Upper lobe of left lung (tissue), 6 donors: Measurements from ENCODE around the gene KLHDC3. TPM values are rescaled to one million over a fixed set of nuclear protein-coding genes. Genes with fewer than 3 reads are reported as not detected.

Experiments used
- ATAC-seq, 2 donors: fragments of 200-7000 bp; cut with Tn5 transposase; one replicate each; pipeline ENCODE4 v1.9.1; 2022; ENCODE audit warnings: mild to moderate bottlenecking in 2 of 2, moderate library complexity in 2 of 2; ENCODE audit not compliant: low FRiP score in 2 of 2
- DNase-seq, 2 donors: peaks; one replicate each; pipeline ENCODE4 v3.0.0-alpha.2; 2019 to 2020
- H3K27ac ChIP-seq, 4 donors: fragments of 200-600 bp; sonication (generic); one replicate each; pipeline ENCODE4 v1.5.1; 2016 to 2019
- H3K27me3 ChIP-seq, 4 donors: fragments of 200-600 bp; sonication (generic); one replicate each; pipeline ENCODE4 v1.5.1; 2017 to 2019
- H3K36me3 ChIP-seq, 4 donors: fragments of 200-600 bp; sonication (generic); one replicate each; pipeline ENCODE4 v1.5.1; 2016 to 2019
- H3K4me1 ChIP-seq, 4 donors: fragments of 200-600 bp; sonication (generic); one replicate each; pipeline ENCODE4 v1.5.1; 2018 to 2019
- H3K4me3 ChIP-seq, 4 donors: fragments of 200-600 bp; sonication (generic); one replicate each; pipeline ENCODE4 v1.5.1; 2017 to 2019; ENCODE audit warnings: mild to moderate bottlenecking in 2 of 4, moderate library complexity in 1 of 4
- H3K9me3 ChIP-seq, 4 donors: fragments of 200-600 bp; sonication (generic); one replicate each; pipeline ENCODE4 v1.5.1; 2018 to 2019
- EP300 ChIP-seq, 4 donors: sonication (generic); formaldehyde crosslinking; IDR thresholded peaks; one replicate each; pipeline ENCODE4 v1.5.1; 2017; ENCODE audit warnings: antibody characterized with exemption in 4 of 4, control low read depth in 2 of 4
- POLR2A ChIP-seq, 4 donors: fragments of 450-650 bp; IDR thresholded peaks; one replicate each; pipeline ENCODE4 v1.5.1; 2016 to 2017; ENCODE audit warnings: antibody characterized with exemption in 4 of 4, mild to moderate bottlenecking in 2 of 4
- POLR2AphosphoS5 ChIP-seq, 2 donors: sonication (generic); formaldehyde crosslinking; IDR thresholded peaks; one replicate each; pipeline ENCODE4 v1.5.1; 2017; ENCODE audit warnings: antibody characterized with exemption in 2 of 2
- WGBS, 2 donors: methylation state at CpG; one replicate each; pipeline ENCODE4 v1.1.5; 2017 to 2018; 5-methylcytosine and 5-hydroxymethylcytosine counted together
- total RNA-seq, 6 donors: library from RNA; depleted of rRNA in 4 of 6; stranded (reverse); fragments of >200 nt in 4 of 6; gene quantifications; one replicate each; pipeline versions ENCODE4 v1.1.0 to v1.2.1, GENCODE V29; 2016 to 2021
- TF ChIP-seq, protein P1 (sequence below), 6 experiments: fragments of 450-650 bp in 4 of 6; fragments of 200-600 bp in 2 of 6; sonication (generic) in 2 of 6; IDR thresholded peaks; one replicate each; pipeline ENCODE4 v1.5.1; 2016 to 2019; ENCODE audit warnings: antibody characterized with exemption in 6 of 6
- donor health status: DM: no; HTN: no; CAD: no; lungs with moderate emphysema.
- donor health status: DM: no; HTN: yes; CAD: no; lungs with severe emphysema.

Gene KLHDC3
- total RNA-seq, 6 donors from 2014 or later, result 36.7 to 74.0 (median 59.3) TPM

- WGBS, 2 donors, result 62 to 69% methylated on average over 5 of the region's 5 CpGs
- Histone ChIP-seq H3K27me3 (no peaks in the 10 kb centered on the region), H3K9me3 (no peaks in the 10 kb centered on the region), H3K4me3 (no peak overlapping the region), H3K36me3 (peaks cover 3 to 16% (median 11%) of the 10 kb centered on the region in 4 donors), H3K27ac (no peak overlapping the region), H3K4me1 (peaks cover 32 to 49% (median 44%) of the 10 kb centered on the region in 4 donors)
- no peak for ATAC-seq
- no peak for DNase-seq
- TF ChIP-seq POLR2A (IDR thresholded peaks at IDR 0.05), result no peak
- TF ChIP-seq, protein P1, sequence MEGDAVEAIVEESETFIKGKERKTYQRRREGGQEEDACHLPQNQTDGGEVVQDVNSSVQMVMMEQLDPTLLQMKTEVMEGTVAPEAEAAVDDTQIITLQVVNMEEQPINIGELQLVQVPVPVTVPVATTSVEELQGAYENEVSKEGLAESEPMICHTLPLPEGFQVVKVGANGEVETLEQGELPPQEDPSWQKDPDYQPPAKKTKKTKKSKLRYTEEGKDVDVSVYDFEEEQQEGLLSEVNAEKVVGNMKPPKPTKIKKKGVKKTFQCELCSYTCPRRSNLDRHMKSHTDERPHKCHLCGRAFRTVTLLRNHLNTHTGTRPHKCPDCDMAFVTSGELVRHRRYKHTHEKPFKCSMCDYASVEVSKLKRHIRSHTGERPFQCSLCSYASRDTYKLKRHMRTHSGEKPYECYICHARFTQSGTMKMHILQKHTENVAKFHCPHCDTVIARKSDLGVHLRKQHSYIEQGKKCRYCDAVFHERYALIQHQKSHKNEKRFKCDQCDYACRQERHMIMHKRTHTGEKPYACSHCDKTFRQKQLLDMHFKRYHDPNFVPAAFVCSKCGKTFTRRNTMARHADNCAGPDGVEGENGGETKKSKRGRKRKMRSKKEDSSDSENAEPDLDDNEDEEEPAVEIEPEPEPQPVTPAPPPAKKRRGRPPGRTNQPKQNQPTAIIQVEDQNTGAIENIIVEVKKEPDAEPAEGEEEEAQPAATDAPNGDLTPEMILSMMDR (IDR thresholded peaks at IDR 0.05), result no peak
- no peak for TF ChIP-seq POLR2AphosphoS5 (IDR thresholded peaks at IDR 0.05)
- no peak for TF ChIP-seq EP300 (IDR thresholded peaks at IDR 0.05)
These were observed 26.3 kb upstream of the KLHDC3 start for GRCh38 chr6:42987533-42988451.

DNA sequence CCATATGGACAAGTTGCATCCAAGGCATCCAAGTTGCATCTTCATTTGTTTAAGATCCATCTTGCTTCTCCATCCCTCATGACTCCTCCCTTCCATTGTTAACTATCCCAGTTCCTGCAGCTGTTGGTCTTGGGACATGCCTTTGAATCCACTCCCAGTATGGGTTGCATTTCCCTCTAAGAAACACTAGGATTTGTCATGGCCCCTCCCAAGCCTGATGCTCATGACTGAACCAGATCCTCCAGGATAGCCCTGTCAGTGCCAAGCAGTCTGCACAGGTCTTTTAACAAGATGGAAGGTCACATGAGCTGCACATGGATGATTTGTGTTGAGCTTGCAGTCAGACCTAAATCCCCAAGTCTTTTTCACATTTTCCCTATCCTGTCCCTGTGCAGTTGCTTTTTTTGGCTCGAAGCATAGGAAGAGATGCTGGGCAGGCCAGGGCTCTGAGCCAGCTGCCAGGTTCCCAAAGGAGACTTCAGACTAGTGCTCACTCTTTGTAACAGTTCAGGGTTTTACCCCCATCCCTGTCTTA, 25.5 kb upstream of the KLHDC3 start:
- ATAC-seq (no peak), DNase-seq (no peak)
- no peaks in the 10 kb centered on the region for H3K9me3 ChIP-seq
- no peaks in the 10 kb centered on the region for H3K27me3 ChIP-seq
- peaks cover 3 to 19% (median 12%) of the 10 kb centered on the region in 4 donors for H3K36me3 ChIP-seq
- no peak overlapping the region for H3K4me3 ChIP-seq
- peaks cover 29 to 45% (median 41%) of the 10 kb centered on the region in 4 donors for H3K4me1 ChIP-seq
- TF ChIP-seq EP300 (IDR thresholded peaks at IDR 0.05), result no peak
- no peak for TF ChIP-seq POLR2A (IDR thresholded peaks at IDR 0.05)
- no peak for TF ChIP-seq POLR2AphosphoS5 (IDR thresholded peaks at IDR 0.05)
- TF ChIP-seq, protein P1 (IDR thresholded peaks at IDR 0.05), result no peak
- no peak overlapping the region for H3K27ac ChIP-seq
- 69 to 75% methylated on average over 1 of the region's 1 CpG for WGBS, 2 donors

- 91 to 94% methylated on average over 5 of the region's 5 CpGs for WGBS, 2 donors
- H3K27ac ChIP-seq, result no peak overlapping the region
- no peak for ATAC-seq
These were observed 24.1 kb upstream of the KLHDC3 start for GRCh38 chr6:42989923-42990322.

DNA sequence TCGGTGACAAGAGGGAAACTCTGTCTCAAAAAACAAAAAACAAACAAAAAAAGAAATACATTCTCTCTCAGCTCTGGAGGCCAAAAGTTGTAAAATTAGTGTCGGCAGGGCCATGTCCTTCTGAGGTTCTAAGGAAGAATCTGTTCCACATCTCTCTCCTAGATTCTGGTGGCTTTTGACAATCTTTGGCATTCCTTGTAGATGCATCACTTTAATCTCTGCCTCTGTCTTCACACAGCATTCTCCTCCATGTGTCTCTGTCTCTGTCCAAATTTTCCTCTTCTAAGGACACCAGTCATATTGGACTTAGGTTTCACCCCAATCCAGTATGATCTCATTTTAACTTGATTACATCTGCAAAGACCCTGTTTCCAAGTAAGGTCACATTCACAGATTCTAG, 20.6 kb upstream of the KLHDC3 start:
- no peak for ATAC-seq
- Histone ChIP-seq H3K4me3 (no peak overlapping the region), H3K4me1 (peaks cover 0 to 4% (median 4%) of the 10 kb centered on the region in 4 donors), H3K27ac (no peak overlapping the region), H3K36me3 (peaks cover 3 to 19% (median 12%) of the 10 kb centered on the region in 4 donors), H3K27me3 (no peaks in the 10 kb centered on the region), H3K9me3 (no peaks in the 10 kb centered on the region)
- WGBS, 2 donors, result 91 to 97% methylated on average over 2 of the region's 2 CpGs
- TF ChIP-seq EP300 (IDR thresholded peaks at IDR 0.05), result no peak
- no peak for TF ChIP-seq POLR2AphosphoS5 (IDR thresholded peaks at IDR 0.05)
- TF ChIP-seq, protein P1 (IDR thresholded peaks at IDR 0.05), result no peak
- no peak for DNase-seq

More at GRCh38 chr6:42989923-42990322, 24.1 kb upstream of the KLHDC3 start:
- H3K4me1 ChIP-seq, result peaks cover 26 to 39% (median 37%) of the 10 kb centered on the region in 4 donors
- no peaks in the 10 kb centered on the region for H3K9me3 ChIP-seq
- peaks cover 3 to 19% (median 12%) of the 10 kb centered on the region in 4 donors for H3K36me3 ChIP-seq
- no peak for DNase-seq
- no peaks in the 10 kb centered on the region for H3K27me3 ChIP-seq
- H3K4me3 ChIP-seq, result no peak overlapping the region
- TF ChIP-seq EP300 (IDR thresholded peaks at IDR 0.05), result no peak
- no peak for TF ChIP-seq POLR2A (IDR thresholded peaks at IDR 0.05)
- TF ChIP-seq, protein P1 (IDR thresholded peaks at IDR 0.05), result no peak
- no peak for TF ChIP-seq POLR2AphosphoS5 (IDR thresholded peaks at IDR 0.05)
